Stimulated activated CD4-positive, alpha-beta T cell treated with anti-CD3 and anti-CD28 coated beads, Interleukin-15, amount 100 ng/mL, for 1 hour (primary cell): ENCODE measurements around the gene ZNF580.

Experiments used
- DNase-seq, 2 donors: peaks; one replicate each; pipeline ENCODE4 v3.0.0-alpha.2; 2020; ENCODE audit warnings: low read depth in 1 of 2, low spot score in 1 of 2

The ZNF580 gene

GRCh38 chr19:55640577-55641425 is at the start of gene ZNF580:
ZNF580 (plus strand) TSS chr19:55641002; CDS start chr19:55642509, 1,507 bp downstream.
- DNase-seq, result peak; percentile 27 to 60

GRCh38 chr19:55591555-55591954 is 49.2 kb upstream of the ZNF580 start:
- DNase-seq, result no peak

GRCh38 chr19:55592391-55593090 is 48.3 kb upstream of the ZNF580 start:
- DNase-seq, result no peak

GRCh38 chr19:55593096-55593772 is 47.6 kb upstream of the ZNF580 start:
- DNase-seq, result no peak

GRCh38 chr19:55594996-55595545 is 45.7 kb upstream of the ZNF580 start:
- no peak for DNase-seq

GRCh38 chr19:55596304-55596703 is 44.5 kb upstream of the ZNF580 start:
- no peak for DNase-seq

GRCh38 chr19:55597501-55597921 is 43.3 kb upstream of the ZNF580 start:
- DNase-seq, result no peak

- DNase-seq, result no peak
These were observed 42.8 kb upstream of the ZNF580 start for GRCh38 chr19:55598034-55598433.

- peak; percentile 83 to 86 for DNase-seq
These were observed 41.9 kb upstream of the ZNF580 start for GRCh38 chr19:55598719-55599467.

GRCh38 chr19:55599468-55599841 is 41.3 kb upstream of the ZNF580 start, which contains the start of gene FIZ1:
FIZ1 (minus strand) TSS chr19:55599517; CDS start chr19:55597865, 1,652 bp downstream.
- DNase-seq, result peak; percentile 88 to 92

- DNase-seq, result peak; percentile 76 to 77
These were observed 40.8 kb upstream of the ZNF580 start, which contains the start of gene ZNF524 for GRCh38 chr19:55599842-55600661. ZNF524 (plus strand) TSS chr19:55600288; CDS start chr19:55602113, 1,825 bp downstream.

GRCh38 chr19:55600662-55601028 is 40.2 kb upstream of the ZNF580 start:
- no peak for DNase-seq

GRCh38 chr19:55601084-55601483 is 39.7 kb upstream of the ZNF580 start:
- no peak for DNase-seq

GRCh38 chr19:55602104-55603001 is 38.4 kb upstream of the ZNF580 start:
- DNase-seq, result no peak

GRCh38 chr19:55603115-55603514 is 37.7 kb upstream of the ZNF580 start:
- no peak for DNase-seq

GRCh38 chr19:55603581-55604292 is 37.1 kb upstream of the ZNF580 start:
- DNase-seq, result no peak

GRCh38 chr19:55605207-55605636 is 35.6 kb upstream of the ZNF580 start:
- peak; percentile 97 to 98 for DNase-seq
